GM23338 (cell line): ENCODE data around the gene SRP14.
"Not testable (repeated sequence)": the region's sequence is repeated elsewhere in the genome, so short reads cannot be mapped to it uniquely, and the experiment has no call there.

Experiments
- CREB1 ChIP-seq: fragments of 250-450 bp; sonication (Bioruptor Pico); IDR thresholded peaks from 2 replicates; pipeline ENCODE4 v1.5.0; 2020; ENCODE audit warnings: low read depth, mild to moderate bottlenecking, moderate library complexity
- CTCF ChIP-seq, 2 experiments: fragments of 200-600 bp in 1 of 2; sonication (generic) in 1 of 2; conservative IDR thresholded peaks; 2 replicates each; pipeline versions ENCODE4 v1.5.1 to v1.6.1; 2016 to 2017; ENCODE audit warnings: antibody characterized with exemption in 2 of 2, low read depth in 2 of 2, mild to moderate bottlenecking in 2 of 2, moderate library complexity in 1 of 2

GRCh38 chr15:40073716-40074490, 34.9 kb upstream of the SRP14 start:
- TF ChIP-seq CTCF (conservative IDR thresholded peaks at IDR 0.05; ENCODE audit: low read depth in 2 of 2); CREB1: not testable (repeated sequence)
